Smooth muscle cell (in vitro differentiated cells): ENCODE measurements around the gene GLRX. TPM values are rescaled to one million over a fixed set of nuclear protein-coding genes. Genes with fewer than 3 reads are reported as not detected.

Source experiments
- DNase-seq: peaks from one replicate; lab custom pipeline; 2025; ENCODE audit not compliant: unreplicated experiment; lab: John Stamatoyannopoulos, UW
- H2AFZ ChIP-seq: fragments of 200-600 bp; sonication (generic); 2 replicates; pipeline ENCODE4 v1.6.0; 2016; ENCODE audit warnings: antibody characterized with exemption, low read depth, mild to moderate bottlenecking
- H3F3A ChIP-seq: fragments of 200-600 bp; sonication (generic); 2 replicates; pipeline ENCODE4 v1.6.0; 2017; ENCODE audit warnings: antibody characterized with exemption, low read depth
- H3K27ac ChIP-seq: fragments of 200-600 bp; sonication (generic); 2 replicates; pipeline ENCODE4 v1.5.1; 2016; ENCODE audit warnings: low read depth, mild to moderate bottlenecking
- H3K27me3 ChIP-seq: fragments of 200-600 bp; sonication (generic); 2 replicates; pipeline ENCODE4 v1.6.1; 2016; ENCODE audit warnings: low read depth, mild to moderate bottlenecking
- H3K36me3 ChIP-seq: fragments of 200-600 bp; sonication (generic); 2 replicates; pipeline ENCODE4 v1.5.1; 2016; ENCODE audit warnings: low read depth
- H3K4me1 ChIP-seq: fragments of 200-600 bp; sonication (generic); 2 replicates; pipeline ENCODE4 v1.5.1; 2016; ENCODE audit warnings: low read depth
- H3K4me2 ChIP-seq: fragments of 200-600 bp; sonication (generic); 2 replicates; pipeline ENCODE4 v1.6.0; 2016; ENCODE audit warnings: mild to moderate bottlenecking
- H3K4me3 ChIP-seq: fragments of 200-600 bp; sonication (generic); 2 replicates; pipeline ENCODE4 v1.5.1; 2016; ENCODE audit warnings: mild to moderate bottlenecking
- H3K79me2 ChIP-seq: fragments of 200-600 bp; sonication (generic); 2 replicates; pipeline ENCODE4 v1.6.0; 2016; ENCODE audit warnings: low read depth, mild to moderate bottlenecking
- H3K9ac ChIP-seq: fragments of 200-600 bp; sonication (generic); 2 replicates; pipeline ENCODE4 v1.6.0; 2016; ENCODE audit warnings: low read depth
- H3K9me3 ChIP-seq: fragments of 200-600 bp; sonication (generic); replicated peaks from 2 replicates; pipeline ENCODE4 v1.5.1; 2016; ENCODE audit warnings: low read depth
- H4K20me1 ChIP-seq: fragments of 200-600 bp; sonication (generic); 2 replicates; pipeline ENCODE4 v1.6.0; 2016; ENCODE audit warnings: low read depth
- WGBS: methylation state at CpG from one replicate; pipeline ENCODE4 v1.1.7; 2016; ENCODE audit warnings: low lambda C conversion rate; 5-methylcytosine and 5-hydroxymethylcytosine counted together
- polyA plus RNA-seq: library from polyadenylated mRNA; unstranded; fragments of >200 nt; fragmentation: Nextera tagmentation; extraction: Ambion mirVana; gene quantifications from 2 replicates; pipeline ENCODE4 v1.2.1, GENCODE V29; 2016
- total RNA-seq: library from RNA; depleted of rRNA; stranded (reverse); fragments of >200 nt; gene quantifications from 2 replicates; pipeline ENCODE4 v1.2.3, GENCODE V29; 2014
- TF ChIP-seq, protein P1 (sequence below): fragments of 200-600 bp; sonication (generic); IDR thresholded peaks from 2 replicates; pipeline ENCODE4 v1.5.1; 2017; ENCODE audit warnings: borderline replicate concordance, mild to moderate bottlenecking, antibody characterized with exemption; ENCODE audit not compliant: insufficient read depth, poor library complexity, severe bottlenecking

Gene GLRX
- total and polyA plus RNA-seq, 2 experiments from 2014 or later: 50.8 to 95.7 TPM

DNA sequence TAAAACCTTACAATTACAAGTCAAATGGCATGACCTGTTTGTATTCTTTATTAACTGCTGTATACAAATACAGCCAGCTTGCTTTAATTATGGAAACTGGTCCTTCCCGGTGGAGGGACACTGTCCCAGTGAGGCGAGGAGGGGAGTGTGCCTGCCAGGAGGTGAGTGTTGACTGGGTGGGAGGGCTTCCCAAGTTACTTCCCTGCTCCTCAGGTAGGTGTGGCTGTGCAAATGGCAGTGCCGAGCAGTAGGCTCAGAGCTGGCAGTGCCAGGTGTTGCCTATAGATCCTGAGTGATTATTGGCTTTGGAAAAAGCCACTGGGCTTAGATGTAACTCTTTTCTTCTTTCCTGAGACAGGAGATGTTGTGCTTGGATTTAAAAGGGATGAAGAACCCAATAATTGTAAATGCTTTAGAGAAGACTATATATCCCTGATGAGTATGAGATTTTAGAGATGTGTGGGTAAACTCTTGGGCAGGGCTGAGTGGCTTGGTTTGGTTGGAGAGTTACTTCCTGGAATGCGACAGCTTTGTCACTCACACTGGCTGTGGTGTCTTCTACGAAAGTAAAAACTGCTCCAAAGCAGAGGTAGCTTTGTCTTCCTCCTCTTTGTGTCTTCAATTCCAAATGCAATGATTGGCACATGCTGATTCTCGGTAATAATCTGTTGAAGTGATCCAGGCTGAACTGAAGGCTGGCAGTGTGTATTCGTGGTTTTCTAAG, 43.7 kb downstream of the GLRX start:
- H2AFZ ChIP-seq: no peak overlapping the region
- no peaks in the 10 kb centered on the region for H3K27me3 ChIP-seq
- H3K79me2 ChIP-seq: no peaks in the 10 kb centered on the region
- H3K27ac ChIP-seq: peak overlapping the region; percentile 64
- no peak overlapping the region for H3K4me3 ChIP-seq
- H3K4me1 ChIP-seq: peaks cover 8% of the 10 kb centered on the region
- TF ChIP-seq, protein P1, sequence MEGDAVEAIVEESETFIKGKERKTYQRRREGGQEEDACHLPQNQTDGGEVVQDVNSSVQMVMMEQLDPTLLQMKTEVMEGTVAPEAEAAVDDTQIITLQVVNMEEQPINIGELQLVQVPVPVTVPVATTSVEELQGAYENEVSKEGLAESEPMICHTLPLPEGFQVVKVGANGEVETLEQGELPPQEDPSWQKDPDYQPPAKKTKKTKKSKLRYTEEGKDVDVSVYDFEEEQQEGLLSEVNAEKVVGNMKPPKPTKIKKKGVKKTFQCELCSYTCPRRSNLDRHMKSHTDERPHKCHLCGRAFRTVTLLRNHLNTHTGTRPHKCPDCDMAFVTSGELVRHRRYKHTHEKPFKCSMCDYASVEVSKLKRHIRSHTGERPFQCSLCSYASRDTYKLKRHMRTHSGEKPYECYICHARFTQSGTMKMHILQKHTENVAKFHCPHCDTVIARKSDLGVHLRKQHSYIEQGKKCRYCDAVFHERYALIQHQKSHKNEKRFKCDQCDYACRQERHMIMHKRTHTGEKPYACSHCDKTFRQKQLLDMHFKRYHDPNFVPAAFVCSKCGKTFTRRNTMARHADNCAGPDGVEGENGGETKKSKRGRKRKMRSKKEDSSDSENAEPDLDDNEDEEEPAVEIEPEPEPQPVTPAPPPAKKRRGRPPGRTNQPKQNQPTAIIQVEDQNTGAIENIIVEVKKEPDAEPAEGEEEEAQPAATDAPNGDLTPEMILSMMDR: no peak
- peak overlapping the region; percentile 62 for H3K4me2 ChIP-seq
- no peaks in the 10 kb centered on the region for H4K20me1 ChIP-seq
- no peaks in the 10 kb centered on the region for H3K36me3 ChIP-seq
- no peak for DNase-seq
- 72% methylated on average over 7 of the region's 7 CpGs for WGBS
- H3K9me3 ChIP-seq: no peaks in the 10 kb centered on the region
- no peak overlapping the region for H3K9ac ChIP-seq
- peaks cover 12% of the 10 kb centered on the region for H3F3A ChIP-seq

DNA sequence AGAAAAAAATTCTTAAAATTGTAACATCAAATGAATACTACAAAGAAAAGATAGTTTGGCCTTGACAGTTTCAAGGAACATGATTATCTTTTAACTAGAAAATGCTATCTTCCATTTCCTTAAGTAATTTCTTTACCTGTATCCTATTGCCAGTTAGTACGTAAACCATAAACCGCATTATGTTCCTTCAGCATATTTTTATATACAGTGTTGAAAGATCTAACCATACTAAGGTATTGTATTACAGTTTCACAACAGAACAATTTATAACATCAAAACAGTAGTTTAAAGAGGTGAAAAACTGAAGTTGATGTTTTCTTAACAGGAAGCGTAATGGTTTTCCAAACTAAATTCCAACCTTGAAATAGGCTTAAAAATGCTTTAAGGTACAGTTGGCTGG, 45.1 kb downstream of the GLRX start:
- Histone ChIP-seq H3K4me2 (no peak overlapping the region), H3K27me3 (no peaks in the 10 kb centered on the region), H3F3A (peaks cover 15% of the 10 kb centered on the region), H3K79me2 (no peaks in the 10 kb centered on the region), H3K9me3 (no peaks in the 10 kb centered on the region), H4K20me1 (no peaks in the 10 kb centered on the region), H2AFZ (no peak overlapping the region), H3K4me3 (no peak overlapping the region), H3K4me1 (peaks cover 8% of the 10 kb centered on the region), H3K9ac (no peak overlapping the region), H3K36me3 (no peaks in the 10 kb centered on the region), H3K27ac (no peak overlapping the region)
- DNase-seq: no peak
- WGBS: 97% methylated on average over 3 of the region's 3 CpGs
- TF ChIP-seq, protein P1: no peak

DNA sequence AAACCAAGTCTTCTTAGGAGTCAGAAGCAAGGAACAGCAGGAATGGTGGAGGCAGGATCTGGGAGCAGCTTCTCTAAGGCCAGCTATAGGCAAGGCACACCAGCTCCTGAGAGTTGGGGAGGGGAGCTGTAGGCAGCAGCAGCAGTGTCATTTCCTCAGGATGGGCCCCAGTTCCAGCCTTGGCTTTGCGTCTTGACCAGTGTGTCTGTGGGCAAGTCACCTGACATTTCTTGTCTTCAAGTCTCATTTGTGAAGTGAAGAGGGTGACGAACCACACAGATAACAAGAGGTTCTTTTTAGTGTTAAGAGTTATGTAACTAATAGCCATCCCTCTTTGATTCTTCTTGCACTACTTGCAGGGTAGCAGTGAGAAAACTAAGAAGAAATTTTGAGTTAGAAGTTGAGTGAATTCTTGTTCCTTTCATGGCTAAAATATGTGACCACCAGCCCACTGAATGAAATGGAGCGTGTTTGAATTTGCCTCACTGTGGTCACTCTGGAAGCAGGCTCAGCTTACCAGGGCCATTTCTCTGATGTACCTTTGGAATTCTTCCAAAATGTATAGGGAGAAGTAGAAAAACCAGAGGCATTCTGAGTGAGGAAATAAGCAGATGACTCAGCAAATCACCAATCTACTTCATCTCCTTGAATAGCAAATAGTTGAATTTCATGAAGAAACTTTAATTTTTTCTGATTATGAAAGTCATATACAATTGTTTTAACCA, 49.0 kb downstream of the GLRX start:
- Histone ChIP-seq H3K9ac (no peak overlapping the region), H3K27ac (peak overlapping the region; percentile 41)
- 36% methylated on average over 3 of the region's 3 CpGs for WGBS

More for the DNA sequence above, 49.0 kb downstream of the GLRX start:
- Histone ChIP-seq H4K20me1 (no peaks in the 10 kb centered on the region), H3F3A (peaks cover 6% of the 10 kb centered on the region), H3K36me3 (no peaks in the 10 kb centered on the region), H3K27me3 (no peaks in the 10 kb centered on the region), H3K9me3 (no peaks in the 10 kb centered on the region), H3K4me2 (peak overlapping the region; percentile 51), H3K79me2 (no peaks in the 10 kb centered on the region), H3K4me3 (no peak overlapping the region), H3K4me1 (no peaks in the 10 kb centered on the region), H2AFZ (no peak overlapping the region)
- no peak for DNase-seq
- TF ChIP-seq, protein P1: no peak
